Measurements from ENCODE around the gene ERFL.
A peak's percentile ranks its signal among the peaks of the same experiment; 100 is the strongest.

ERFL gene

DNA sequence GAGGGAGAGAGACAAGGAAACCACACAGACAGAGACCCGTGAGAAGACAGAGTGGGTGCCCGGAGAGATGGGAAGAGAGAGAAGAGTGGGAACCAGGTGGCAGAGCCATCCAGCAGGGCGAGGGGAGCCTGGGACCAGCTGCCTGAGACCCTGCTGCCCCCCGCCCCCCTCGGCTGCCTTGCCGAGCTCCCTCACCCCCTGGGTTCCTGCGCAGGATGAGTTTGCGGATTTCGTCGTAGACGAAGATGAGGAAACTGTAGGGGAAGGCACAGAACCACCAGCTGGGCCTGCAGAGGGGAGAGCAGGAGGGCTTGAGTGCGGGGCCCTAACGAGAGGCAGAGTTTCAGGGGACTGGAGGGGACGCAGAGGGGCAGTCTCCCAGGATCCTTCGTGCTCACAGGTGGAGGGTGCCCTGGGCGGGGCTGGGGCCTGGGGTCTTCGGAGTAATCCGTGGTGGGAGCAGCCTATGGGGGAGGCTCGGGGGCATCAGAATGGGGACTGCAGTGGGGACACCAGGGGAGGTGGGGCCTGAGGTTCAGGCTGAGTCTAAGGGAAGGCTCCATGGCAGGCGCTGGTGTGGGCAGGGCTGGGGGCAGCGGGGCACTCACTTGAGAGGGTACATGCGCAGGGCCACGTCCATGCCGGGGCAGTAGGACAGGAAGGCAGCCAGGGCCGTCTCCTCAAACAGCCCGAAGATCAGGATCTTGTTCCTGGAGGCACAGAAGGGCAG is 39.0 kb upstream of the ERFL start:
- no peak for DNase-seq (ENCODE audit: low read depth in 2 of 2)
- TF ChIP-seq, protein P1, sequence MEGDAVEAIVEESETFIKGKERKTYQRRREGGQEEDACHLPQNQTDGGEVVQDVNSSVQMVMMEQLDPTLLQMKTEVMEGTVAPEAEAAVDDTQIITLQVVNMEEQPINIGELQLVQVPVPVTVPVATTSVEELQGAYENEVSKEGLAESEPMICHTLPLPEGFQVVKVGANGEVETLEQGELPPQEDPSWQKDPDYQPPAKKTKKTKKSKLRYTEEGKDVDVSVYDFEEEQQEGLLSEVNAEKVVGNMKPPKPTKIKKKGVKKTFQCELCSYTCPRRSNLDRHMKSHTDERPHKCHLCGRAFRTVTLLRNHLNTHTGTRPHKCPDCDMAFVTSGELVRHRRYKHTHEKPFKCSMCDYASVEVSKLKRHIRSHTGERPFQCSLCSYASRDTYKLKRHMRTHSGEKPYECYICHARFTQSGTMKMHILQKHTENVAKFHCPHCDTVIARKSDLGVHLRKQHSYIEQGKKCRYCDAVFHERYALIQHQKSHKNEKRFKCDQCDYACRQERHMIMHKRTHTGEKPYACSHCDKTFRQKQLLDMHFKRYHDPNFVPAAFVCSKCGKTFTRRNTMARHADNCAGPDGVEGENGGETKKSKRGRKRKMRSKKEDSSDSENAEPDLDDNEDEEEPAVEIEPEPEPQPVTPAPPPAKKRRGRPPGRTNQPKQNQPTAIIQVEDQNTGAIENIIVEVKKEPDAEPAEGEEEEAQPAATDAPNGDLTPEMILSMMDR (IDR thresholded peaks at IDR 0.05; ENCODE audit: low read depth, low read length), result no peak
- H3K4me3 ChIP-seq (replicated peaks in 1 of 2; ENCODE audit: low read depth in 2 of 2, low read length in 2 of 2), result no peak overlapping the region

DNA sequence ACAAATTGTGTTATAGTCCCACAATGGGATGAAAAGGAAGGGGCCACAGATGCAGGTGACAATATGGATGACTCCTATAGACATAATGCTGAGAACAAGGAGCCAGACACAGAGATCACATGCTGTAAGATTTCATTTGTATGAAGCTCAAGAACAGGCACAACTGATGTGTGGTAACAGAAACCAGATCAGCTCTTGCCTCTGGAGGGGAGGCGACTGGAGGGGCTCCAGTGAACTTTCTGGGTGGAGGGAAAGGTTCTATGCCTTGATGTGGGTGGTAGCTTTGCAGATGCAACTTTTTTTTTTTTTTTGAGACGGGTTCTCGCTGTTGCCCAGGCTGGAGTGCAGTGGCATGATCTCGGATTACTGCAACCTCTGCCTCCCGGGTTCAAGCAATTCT is 36.9 kb upstream of the ERFL start:
- TF ChIP-seq, protein P1 (IDR thresholded peaks at IDR 0.05; ENCODE audit: low read depth, low read length), result no peak
- DNase-seq (ENCODE audit: low read depth in 2 of 2), result no peak
- H3K4me3 ChIP-seq (replicated peaks in 1 of 2; ENCODE audit: low read depth in 2 of 2, low read length in 2 of 2), result no peak overlapping the region

DNA sequence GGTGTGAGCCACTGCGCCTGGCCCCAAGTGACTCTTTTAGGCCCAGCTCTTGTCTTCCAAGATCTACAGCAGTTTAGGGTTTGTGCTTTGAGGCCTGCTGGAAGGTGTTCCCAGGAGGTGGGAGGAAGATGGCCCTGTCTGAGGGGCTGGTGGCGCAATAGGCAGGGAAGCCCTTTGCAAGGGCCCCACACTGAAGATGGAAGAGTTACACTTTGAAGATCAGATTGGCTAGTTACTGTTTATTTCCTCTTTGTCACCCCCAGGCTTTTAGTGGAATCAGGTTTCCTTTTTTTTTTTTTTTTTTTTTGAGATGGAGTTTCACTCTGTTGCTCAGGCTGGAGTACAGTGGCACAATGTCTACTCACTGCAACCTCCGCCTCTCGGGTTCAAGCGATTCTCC is 32.7 kb upstream of the ERFL start:
- DNase-seq (ENCODE audit: low read depth in 2 of 2), result no peak
- no peak overlapping the region for H3K4me3 ChIP-seq (replicated peaks in 1 of 2; ENCODE audit: low read depth in 2 of 2, low read length in 2 of 2)
- TF ChIP-seq, protein P1 (IDR thresholded peaks at IDR 0.05; ENCODE audit: low read depth, low read length), result no peak

DNA sequence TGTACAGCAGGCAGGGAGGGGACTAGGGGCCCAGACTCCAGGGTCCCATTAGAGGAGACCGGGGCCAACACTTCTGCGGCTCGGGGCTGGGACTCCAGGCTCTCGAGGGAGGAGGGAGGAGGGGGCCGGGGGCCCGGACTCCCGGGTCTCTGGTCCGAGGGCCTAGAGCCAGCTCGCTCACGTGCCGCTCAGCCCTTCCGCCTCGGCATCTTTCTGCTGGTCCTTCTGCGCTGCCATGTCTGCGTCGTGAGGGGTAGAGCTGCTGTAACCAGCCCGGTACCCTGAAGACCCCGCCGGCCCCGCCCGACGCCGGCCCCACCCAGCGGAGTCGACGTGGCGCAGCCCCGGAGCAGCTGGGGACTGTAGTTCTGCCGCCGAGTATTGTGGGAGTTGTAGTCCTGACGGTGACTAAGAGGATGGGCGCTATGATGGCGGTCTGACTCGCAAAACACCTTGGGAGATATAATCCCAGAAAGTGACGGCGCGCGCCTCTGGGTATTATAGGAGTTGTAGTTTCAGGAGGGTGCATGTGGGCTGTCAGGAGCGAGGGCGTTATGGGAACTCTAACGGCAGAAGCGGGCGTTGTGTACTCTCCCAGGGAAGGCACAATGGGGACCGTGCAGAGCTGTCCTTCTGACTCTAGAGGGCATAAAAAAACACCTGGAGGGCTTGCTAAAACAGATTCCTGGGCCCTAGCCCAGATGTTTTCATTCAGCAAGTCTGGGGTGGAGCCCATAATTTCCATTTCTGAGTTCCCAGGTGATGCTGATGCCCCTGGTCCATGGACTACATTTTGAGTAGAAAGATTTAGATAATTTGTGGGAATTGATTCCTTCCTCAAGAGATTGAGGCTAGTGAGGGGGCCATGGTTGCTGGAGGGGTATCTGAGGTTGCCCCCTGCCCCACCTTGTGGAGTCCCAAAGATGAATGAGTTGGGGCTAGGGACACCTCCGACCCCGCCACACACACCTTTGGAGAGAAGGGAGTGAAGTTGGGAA is 31.1 kb upstream of the ERFL start, which contains the start of gene RABAC1:
RABAC1 (minus strand) TSS at position 266 of the 998 bp plus-strand sequence; CDS start at position 237, 29 bp downstream.
- DNase-seq (ENCODE audit: low read depth in 2 of 2), result peak; percentile 90 to 93
- peak within 1 kb of the TSS; percentile 88 to 96 for H3K4me3 ChIP-seq (replicated peaks in 1 of 2; ENCODE audit: low read depth in 2 of 2, low read length in 2 of 2)
- TF ChIP-seq, protein P1 (IDR thresholded peaks at IDR 0.05; ENCODE audit: low read depth, low read length), result peak; percentile 27

DNA sequence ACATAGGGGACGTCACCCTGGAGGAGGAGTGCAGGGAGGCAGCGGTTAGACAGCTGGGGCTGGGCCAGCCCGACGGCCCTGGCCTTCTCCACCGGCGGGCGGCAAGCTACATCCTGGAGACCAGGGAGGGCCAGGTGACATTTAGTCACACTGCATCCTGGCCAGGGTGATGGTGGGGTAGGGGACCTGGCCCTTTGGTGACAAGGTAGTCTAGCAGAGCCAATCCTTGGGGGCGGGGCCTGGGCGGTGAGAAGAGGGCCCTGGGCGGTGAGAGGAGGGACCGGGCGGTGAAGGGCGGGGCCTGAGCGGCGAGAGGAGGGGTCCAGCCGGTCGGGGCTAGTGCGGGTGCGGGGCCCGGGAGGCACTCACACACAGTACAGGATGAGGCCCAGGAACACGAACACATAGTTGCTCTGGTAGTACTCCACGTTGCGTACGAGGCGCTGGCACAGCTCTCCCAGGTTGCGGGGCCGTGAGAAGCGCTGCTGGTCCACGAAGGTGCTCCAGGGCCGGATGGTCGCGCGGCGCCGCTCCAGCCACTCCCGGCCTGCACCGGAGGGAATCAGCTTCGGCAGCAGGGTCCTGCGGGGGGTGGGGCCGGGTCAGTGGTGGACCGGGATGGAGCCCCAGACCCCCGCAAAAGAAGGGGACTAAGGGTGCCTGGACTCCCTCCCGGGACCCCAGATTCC is 30.3 kb upstream of the ERFL start:
- DNase-seq (ENCODE audit: low read depth in 2 of 2), result peak; percentile 71 to 74
- H3K4me3 ChIP-seq (replicated peaks in 1 of 2; ENCODE audit: low read depth in 2 of 2, low read length in 2 of 2), result peak overlapping the region; percentile 88 to 96
- TF ChIP-seq, protein P1 (IDR thresholded peaks at IDR 0.05; ENCODE audit: low read depth, low read length), result no peak

DNA sequence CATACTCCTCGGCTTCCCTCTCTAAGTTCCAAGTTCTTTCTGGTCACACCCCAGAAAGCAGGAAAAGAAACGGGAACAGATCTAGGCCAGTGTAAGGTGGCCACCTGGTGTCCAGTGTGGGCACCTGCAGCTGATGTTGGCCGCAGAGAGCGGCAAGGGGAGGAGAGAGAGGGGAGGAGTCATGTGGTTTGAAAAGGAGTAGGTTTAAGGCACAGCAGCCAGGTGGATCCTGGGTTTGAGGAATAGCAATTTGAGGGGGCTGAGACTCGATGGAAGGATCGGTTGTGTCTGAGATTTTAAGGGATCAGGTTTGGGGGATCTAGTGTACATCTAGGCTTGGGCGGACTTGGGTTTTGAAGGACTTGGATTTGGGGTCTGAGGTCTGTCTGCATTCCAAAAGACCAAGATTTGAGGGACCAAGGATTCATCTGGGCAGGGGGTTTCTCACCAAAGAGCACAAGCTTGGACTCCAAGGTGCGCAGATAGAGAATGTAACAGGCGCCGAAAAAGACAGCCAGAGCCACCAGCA is 29.7 kb upstream of the ERFL start:
- TF ChIP-seq, protein P1 (IDR thresholded peaks at IDR 0.05; ENCODE audit: low read depth, low read length), result peak; percentile 86
- peak; percentile 83 to 87 for DNase-seq (ENCODE audit: low read depth in 2 of 2)

More for the DNA sequence above, 29.7 kb upstream of the ERFL start:
- H3K4me3 ChIP-seq (replicated peaks in 1 of 2; ENCODE audit: low read depth in 2 of 2, low read length in 2 of 2), result peak overlapping the region; percentile 88 to 96
